Lower lobe of right lung (tissue), 2 donors: ENCODE measurements around the gene GDPGP1. TPM values are rescaled to one million over a fixed set of nuclear protein-coding genes. Genes with fewer than 3 reads are reported as not detected.
A peak's percentile ranks its signal among the peaks of the same experiment; 100 is the strongest.
"Not testable (repeated sequence)": the region's sequence is repeated elsewhere in the genome, so short reads cannot be mapped to it uniquely, and the experiment has no call there.

Source experiments
- ATAC-seq, 2 donors: fragments of 200-7000 bp; cut with Tn5 transposase; one replicate each; pipeline ENCODE4 v1.9.1; 2020 to 2022; ENCODE audit warnings: mild to moderate bottlenecking in 2 of 2, moderate library complexity in 2 of 2
- DNase-seq: peaks from one replicate; pipeline ENCODE4 v3.0.0-alpha.2; 2020
- H3K27ac ChIP-seq: fragments of 200-600 bp; one replicate; pipeline ENCODE4 v1.8.0; 2022
- H3K27me3 ChIP-seq: fragments of 200-600 bp; one replicate; pipeline ENCODE4 v1.8.0; 2022; ENCODE audit warnings: low read depth
- H3K36me3 ChIP-seq: fragments of 200-600 bp; one replicate; pipeline ENCODE4 v1.8.0; 2022; ENCODE audit warnings: mild to moderate bottlenecking
- H3K4me1 ChIP-seq: fragments of 200-600 bp; one replicate; pipeline ENCODE4 v1.8.0; 2022
- H3K4me3 ChIP-seq: fragments of 200-600 bp; one replicate; pipeline ENCODE4 v1.8.0; 2022; ENCODE audit warnings: mild to moderate bottlenecking
- H3K9me3 ChIP-seq: fragments of 200-600 bp; one replicate; pipeline ENCODE4 v1.8.0; 2022
- CTCF ChIP-seq: fragments of 200-600 bp; IDR thresholded peaks from one replicate; pipeline ENCODE4 v1.8.0; 2022; ENCODE audit warnings: antibody characterized with exemption, mild to moderate bottlenecking
- intact Hi-C: fragments of 100-400 bp; cut with DNase I; formaldehyde crosslinking; loops from one replicate; pipeline ENCODE4 v1.11.0; 2022
- total RNA-seq: library from RNA; stranded (reverse); fragmentation: NEBNext Ultra II Directional; extraction: Animal tissue kit (Norgen Biotek cat#: 25700); gene quantifications from one replicate; pipeline ENCODE4 v1.2.1, GENCODE V29; 2021
- donor health status: DM: no; HTN: yes; CAD: no; lungs with severe emphysema.

The GDPGP1 gene
- total RNA-seq, 1 donor from 2014 or later, result 13.1 TPM

- no peaks in the 10 kb centered on the region for H3K27me3 ChIP-seq
- no peak for TF ChIP-seq CTCF
- H3K9me3 ChIP-seq, result no peaks in the 10 kb centered on the region
- ATAC-seq (no peak), DNase-seq (no peak)
- H3K36me3 ChIP-seq, result no peaks in the 10 kb centered on the region
- no peak overlapping the region for H3K4me3 ChIP-seq
- H3K4me1 ChIP-seq, result no peaks in the 10 kb centered on the region
- intact Hi-C loops, result no loop called here
- no peak overlapping the region for H3K27ac ChIP-seq
Measured at GRCh38 chr15:90287946-90288345, 53.9 kb downstream of the GDPGP1 start.

DNA sequence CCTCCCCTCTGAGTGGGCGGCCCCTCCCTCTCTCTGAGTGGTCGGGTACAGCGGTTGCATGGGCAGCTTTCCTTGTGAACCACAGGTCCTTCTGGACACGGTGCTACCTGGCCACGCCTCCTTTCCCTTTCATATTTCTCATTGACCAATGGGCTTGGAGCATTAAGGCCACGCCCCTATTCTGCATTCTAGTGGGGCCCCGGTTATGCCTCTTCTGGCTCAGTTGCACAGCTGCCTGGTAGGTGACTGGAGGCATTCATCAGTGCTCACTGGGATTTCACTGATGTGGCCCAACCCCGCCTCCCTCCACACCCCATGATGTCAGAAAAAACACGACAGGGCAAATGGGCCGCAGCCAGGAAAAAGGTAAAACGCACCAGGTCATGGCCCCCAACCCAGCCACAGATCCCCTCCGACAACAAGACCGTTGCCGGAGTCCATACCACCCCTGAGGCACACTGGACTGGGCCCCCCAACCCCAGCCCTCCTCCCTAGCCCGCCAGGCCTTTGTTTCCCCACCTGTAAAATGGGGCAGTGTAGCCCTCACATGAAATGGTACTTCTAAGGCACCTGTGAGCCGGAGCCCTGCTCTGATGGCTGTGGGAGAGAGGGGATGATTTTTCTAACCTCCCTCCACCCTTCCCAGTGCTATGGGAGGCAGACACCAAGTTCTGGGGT is 57.8 kb downstream of the GDPGP1 start:
- intact Hi-C loops, result no loop called here
- ATAC-seq (peak in 1 of 2 donors; percentile 50), DNase-seq (peak; percentile 54)
- H3K4me3 ChIP-seq, result no peak overlapping the region
- H3K27me3 ChIP-seq, result no peaks in the 10 kb centered on the region
- no peak overlapping the region for H3K27ac ChIP-seq
- H3K9me3 ChIP-seq, result no peaks in the 10 kb centered on the region
- H3K36me3 ChIP-seq, result no peaks in the 10 kb centered on the region
- peaks cover 7% of the 10 kb centered on the region for H3K4me1 ChIP-seq
- TF ChIP-seq CTCF, result no peak

DNA sequence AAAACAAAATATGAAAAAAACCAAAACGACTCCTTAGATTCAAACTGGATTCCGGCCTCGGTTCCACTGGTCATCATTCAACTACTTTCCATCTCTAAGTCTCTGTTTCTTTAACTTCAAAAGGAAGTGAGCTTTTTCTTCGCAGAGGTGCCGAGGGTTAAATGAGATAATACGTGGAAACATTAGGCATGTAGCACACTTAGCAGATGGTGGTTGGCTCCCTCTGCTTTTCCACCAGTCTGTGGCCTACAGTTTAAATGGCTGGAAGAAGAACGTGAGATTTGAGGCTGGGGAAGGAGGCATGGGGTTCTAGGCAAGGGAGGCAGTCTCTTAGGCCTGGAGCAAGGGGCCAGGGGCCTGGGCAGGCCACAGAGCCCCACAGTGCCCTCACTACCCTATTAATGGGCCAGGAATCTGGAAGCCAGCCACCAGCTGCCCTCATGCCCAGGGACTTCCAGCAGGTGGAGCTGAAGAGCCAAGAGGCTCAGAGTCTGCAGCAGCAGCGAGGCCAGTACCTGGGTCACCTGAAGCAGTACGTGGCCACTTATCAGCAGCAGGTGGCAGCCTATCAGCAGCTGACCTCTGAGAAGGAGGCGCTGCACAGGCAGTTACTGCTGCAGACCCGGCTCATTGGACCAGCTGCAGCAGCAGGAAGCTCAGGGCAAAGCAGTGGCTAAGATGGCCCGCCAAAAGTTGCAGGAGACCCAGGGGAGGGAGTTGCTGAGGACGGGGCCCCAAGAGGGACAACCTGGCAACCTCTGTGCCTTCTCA is 59.2 kb downstream of the GDPGP1 start:
- intact Hi-C loops, H3K27ac ChIP-seq, H3K4me3 ChIP-seq, H3K9me3 ChIP-seq, H3K36me3 ChIP-seq, H3K4me1 ChIP-seq, H3K27me3 ChIP-seq: not testable (repeated sequence)
- peak; percentile 96 to 98 for ATAC-seq
- peak; percentile 92 for DNase-seq
- peak; percentile 86 for TF ChIP-seq CTCF

DNA sequence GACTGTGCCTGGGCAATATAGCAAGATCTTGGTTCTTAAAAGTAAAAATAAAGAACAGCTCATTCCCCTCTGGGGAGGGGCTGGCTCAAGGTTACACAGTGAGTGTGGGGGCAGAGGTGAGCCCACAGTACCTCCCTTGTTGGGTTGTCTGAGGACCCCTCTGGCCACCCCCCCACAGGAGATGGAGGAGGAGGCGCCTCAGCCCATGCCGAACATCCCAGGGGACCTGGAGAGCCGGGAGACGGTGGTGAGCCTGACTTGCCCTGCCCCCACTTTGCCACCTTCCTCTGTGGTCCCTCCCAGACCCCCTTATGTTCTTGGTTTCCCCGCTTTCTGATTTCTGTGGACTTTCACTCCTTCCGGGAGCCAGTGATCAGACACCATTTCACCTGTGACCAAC is 60.1 kb downstream of the GDPGP1 start:
- H3K27ac ChIP-seq, result no peak overlapping the region
- no peak for ATAC-seq
- TF ChIP-seq CTCF, result no peak
- no peaks in the 10 kb centered on the region for H3K9me3 ChIP-seq
- H3K4me1 ChIP-seq, result peaks cover 7% of the 10 kb centered on the region
- no peaks in the 10 kb centered on the region for H3K36me3 ChIP-seq
- DNase-seq, result no peak
- no peak overlapping the region for H3K4me3 ChIP-seq
- intact Hi-C loops, result no loop called here
- H3K27me3 ChIP-seq, result no peaks in the 10 kb centered on the region

- Histone ChIP-seq H3K36me3 (no peaks in the 10 kb centered on the region), H3K4me1 (peaks cover 7% of the 10 kb centered on the region), H3K4me3 (no peak overlapping the region), H3K9me3 (no peaks in the 10 kb centered on the region), H3K27me3 (no peaks in the 10 kb centered on the region), H3K27ac (no peak overlapping the region)
- intact Hi-C loops, result no loop called here
- no peak for TF ChIP-seq CTCF
- peak in 1 of 2 donors; percentile 30 for ATAC-seq
- DNase-seq, result no peak
Measured at GRCh38 chr15:90294601-90295269, 60.7 kb downstream of the GDPGP1 start.
